Inflammatory macrophage treated with lipopolysaccharide for 1 hour (primary cell): ENCODE results near the gene ANO4.

Source experiments
- DNase-seq, 2 donors: peaks; one replicate each; pipeline ENCODE4 v3.0.0-alpha.2; 2020 to 2022

Gene ANO4

DNA sequence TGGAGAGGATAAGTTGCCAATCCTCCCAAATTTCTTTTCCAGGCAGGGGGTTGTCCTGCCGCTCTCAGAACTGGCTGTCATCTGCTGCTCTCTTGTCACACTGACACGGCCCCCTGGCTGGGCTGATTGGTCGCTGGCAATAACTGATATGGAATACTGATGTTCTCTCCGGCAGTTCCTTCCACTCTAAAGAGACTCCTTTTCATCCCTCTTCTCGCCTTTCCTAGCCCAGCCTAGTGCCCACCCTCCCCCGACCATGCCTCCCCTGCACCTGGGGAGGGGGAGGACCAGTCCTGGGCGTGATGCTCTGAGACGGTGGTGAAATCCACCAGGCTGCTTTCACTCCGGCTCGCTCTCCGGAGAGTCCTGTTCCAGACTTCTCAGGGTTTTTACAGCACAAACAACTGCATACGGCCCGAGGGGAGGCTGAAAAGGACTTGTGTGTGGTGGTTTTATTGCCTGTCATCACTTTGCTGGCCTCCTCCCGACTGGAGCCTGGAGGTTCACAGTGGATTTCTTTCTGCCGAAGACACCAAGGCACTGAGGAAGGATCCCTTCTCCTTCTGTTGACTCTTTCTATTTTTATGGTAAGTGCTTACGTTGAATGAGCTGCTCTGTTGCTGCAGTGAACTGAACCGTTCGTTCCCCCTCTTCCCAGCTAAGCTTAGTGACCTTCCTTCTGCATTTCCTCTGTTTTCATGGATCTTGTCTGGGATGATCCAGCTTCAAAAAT is at the start of gene ANO4:
ANO4 (plus strand) TSS at position 336 of the 733 bp plus-strand sequence. CDS start 107,010 bp downstream, outside the sequence.
- no peak for DNase-seq

GRCh38 chr12:100745378-100746071 is 49.1 kb upstream of the ANO4 start:
- DNase-seq = no peak

DNA sequence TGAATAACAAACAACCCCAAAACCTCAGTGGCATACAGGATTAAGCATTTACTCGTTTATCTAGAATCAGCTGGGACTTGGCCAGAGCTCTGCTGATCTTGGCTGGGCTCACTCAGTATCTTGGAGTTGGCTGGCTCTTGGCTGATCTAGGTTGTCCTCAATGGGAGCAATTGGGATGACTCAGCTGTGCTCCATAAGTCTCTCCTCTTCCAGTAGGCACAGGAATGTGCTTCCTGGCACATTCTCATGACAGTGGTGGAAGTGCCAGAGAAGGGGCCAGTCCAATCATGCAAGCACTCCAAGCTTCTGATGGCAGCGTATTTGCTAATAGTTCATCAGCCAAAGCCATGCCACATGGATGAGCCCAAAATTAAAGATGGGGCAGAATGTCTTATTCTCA is 41.7 kb upstream of the ANO4 start:
- no peak for DNase-seq

GRCh38 chr12:100753837-100754236 is 40.7 kb upstream of the ANO4 start:
- DNase-seq = no peak

GRCh38 chr12:100755186-100755585 is 39.4 kb upstream of the ANO4 start:
- no peak for DNase-seq

GRCh38 chr12:100758083-100758482 is 36.5 kb upstream of the ANO4 start:
- no peak for DNase-seq

DNA sequence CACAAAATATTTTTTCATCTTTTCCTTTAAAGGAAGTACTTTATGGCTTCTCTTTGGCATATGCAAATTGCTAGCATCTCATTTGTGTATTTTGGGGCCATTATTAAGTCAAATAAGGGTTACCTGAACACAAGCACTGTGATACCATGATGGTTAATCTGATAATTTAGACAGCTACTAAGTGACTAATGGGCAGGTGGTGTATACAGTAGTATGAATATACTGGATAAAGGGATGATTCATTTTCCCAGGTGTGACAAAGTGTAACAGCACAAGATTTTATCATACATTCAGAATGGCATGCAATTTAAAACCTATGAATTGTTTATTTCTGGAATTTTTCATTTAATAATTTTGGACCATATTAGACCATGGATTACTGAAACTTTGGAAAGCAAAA is 27.2 kb upstream of the ANO4 start:
- no peak for DNase-seq

- DNase-seq = no peak
Measured at GRCh38 chr12:100767950-100768349, 26.6 kb upstream of the ANO4 start.

DNA sequence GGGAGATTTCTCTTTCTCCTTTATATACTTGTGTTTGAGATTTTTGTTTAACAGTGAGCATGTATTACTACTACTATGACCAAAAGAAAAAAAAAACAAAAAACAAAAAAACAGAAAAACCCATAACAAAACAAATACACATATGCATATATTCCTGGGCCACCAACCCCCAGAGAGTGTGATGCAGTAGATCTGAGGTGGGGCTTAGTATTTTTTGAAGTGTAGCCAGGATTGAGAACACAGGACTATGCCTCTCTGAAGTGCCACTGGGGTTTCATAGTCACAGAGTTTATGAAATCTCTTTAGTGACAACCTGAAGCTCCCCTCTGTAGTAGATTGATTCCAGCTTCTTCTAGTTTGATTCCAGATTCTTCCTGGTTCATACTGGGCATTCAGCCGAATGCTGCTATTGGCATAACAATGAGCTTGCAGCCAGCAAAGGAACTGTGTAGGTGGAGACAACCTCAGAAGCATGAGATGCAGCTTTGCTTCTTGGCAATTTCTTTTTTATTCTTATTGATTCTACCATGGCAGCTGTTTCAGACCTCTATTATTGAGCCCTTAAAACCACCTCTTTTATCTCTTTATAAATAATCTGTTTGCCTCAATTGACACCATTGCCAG is 15.5 kb upstream of the ANO4 start:
- no peak for DNase-seq

DNA sequence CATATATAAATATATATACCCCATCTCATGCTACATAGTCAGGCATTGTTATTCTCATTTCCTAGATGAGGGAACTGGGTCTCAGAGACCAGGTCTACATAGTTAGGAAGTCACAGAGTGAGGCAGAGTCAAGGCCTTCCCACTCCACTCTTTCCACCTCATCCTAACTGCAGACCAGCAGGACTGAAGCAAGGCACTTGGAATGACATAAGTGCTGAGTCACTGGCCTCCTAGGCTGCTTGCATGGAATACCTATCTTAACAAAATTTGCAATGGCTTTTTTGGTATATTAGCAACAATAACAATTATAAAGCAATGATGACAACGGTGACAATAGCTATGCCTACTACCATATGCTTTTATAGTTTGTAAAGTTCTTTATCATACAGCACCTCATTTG is 5.4 kb upstream of the ANO4 start:
- no peak for DNase-seq

- no peak for DNase-seq
Measured at GRCh38 chr12:100789975-100790374, 4.6 kb upstream of the ANO4 start.

- DNase-seq = no peak
Measured at GRCh38 chr12:100790552-100790951, 4.0 kb upstream of the ANO4 start.

DNA sequence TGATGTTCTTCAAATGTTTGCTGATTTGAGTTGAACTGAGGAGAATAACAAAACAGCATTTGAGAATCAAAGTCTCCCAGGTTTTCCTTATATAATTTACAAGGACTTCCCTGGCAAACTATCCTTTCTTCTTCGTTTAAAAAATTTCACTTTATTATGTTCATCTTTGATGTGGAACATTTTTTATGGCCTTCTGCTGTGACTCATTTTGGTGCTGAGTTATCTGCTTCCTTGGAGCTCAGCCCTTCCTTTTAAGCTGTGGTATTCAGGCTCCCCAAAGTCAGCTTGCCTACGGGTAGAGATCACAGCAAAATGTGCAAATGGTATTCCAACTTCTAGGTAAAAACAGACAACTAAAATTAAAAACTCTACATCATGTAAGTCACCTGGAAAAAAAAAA is 1.4 kb upstream of the ANO4 start:
- no peak for DNase-seq

DNA sequence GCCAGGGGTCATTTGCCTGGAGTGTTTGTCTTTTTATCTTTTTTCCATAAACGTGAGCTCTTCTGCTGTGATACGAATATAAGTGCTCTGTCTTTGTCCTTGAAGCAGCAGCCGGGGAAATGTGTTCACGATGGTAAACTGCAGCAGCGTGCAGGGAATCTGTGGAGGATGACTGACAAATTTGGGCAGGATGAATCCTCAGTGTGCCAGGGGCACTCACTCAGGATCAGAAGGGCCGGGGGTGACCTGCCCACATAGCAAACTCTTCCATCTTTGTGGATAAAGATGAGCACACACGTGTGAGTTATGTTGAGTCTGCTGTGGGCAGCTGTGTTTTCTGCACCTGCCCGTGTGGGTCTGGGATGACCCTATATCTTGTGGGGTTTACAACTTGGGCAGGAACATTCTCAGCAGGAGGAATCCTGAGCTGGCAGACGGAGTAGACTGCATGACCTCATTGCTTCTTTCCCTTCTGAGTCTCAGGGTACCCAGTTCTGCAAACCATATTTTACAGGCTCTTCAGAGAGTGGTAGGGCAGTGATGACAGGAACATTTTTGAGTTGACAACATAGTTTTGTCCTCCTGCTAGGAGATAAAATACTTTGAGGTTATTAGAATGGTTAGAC is 711 bp downstream of the ANO4 start:
- DNase-seq = no peak

GRCh38 chr12:100795800-100796179 is 1.2 kb downstream of the ANO4 start:
- no peak for DNase-seq

- DNase-seq = no peak
Measured at GRCh38 chr12:100796621-100797020, 2.0 kb downstream of the ANO4 start.

- no peak for DNase-seq
Measured at GRCh38 chr12:100797246-100797645, 2.7 kb downstream of the ANO4 start.

- DNase-seq = no peak
Measured at GRCh38 chr12:100797786-100798185, 3.2 kb downstream of the ANO4 start.

GRCh38 chr12:100798286-100799160 is 3.9 kb downstream of the ANO4 start:
- no peak for DNase-seq

- no peak for DNase-seq
Measured at GRCh38 chr12:100799770-100800169, 5.2 kb downstream of the ANO4 start.

DNA sequence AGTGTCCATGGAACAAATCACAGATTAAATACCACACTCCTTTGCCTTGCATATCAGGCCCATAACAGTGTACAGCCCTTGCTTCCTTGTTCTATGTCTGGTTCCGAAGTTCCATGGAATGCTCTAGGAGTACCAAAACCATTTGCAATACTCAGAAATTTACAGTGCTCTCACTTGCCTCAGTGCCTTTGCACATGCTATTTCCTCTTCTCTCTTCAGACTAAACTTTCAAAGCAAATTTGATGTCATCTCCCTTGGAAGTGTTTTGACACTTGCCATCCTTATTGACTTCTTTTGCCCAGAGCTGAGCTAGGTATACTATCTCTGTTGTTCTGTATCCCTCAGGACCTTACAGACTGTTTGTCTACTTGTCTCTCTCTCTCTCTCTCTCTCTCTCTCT is 6.1 kb downstream of the ANO4 start:
- DNase-seq = no peak

DNA sequence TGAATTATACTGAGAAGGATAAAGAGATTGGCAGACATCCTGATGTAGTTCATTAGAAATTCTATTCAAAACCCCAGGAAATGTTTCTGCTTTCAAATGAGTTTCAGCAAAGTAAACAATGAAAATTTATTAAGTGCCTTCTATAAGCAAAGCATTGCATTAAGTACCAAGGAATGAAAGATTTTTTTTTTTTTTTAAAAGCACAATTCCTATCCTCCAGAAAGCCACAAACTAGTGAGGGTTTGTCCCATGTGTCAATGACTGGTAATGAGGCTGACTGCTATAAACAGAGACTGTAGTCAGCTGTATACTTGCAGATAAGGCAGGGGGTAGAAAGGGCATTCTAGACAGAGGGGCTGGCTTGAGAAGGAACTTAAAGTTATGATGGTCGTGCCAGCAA is 6.7 kb downstream of the ANO4 start:
- DNase-seq = no peak

DNA sequence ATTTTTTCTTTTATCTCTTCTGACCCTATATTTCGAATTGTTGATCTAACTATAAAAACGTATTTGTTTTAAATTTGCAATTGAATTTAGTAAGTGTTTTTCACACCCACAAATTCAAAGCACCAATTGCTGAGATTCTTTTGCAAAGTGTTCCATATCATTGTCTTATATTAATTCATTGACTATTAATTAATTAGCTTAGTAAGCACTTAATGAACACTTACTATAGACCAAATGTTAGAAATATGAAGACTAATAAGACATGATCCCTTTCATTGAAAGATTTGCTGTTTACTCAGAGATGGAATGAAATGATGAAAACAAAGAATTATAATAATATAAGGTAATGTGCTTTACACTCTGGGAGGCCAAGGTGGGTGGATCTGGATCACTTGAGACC is 14.2 kb downstream of the ANO4 start:
- DNase-seq = no peak
